Rectal smooth muscle tissue (tissue), 1 donor: Measurements from ENCODE around the gene JMJD6.
"Not testable (repeated sequence)": the region's sequence is repeated elsewhere in the genome, so short reads cannot be mapped to it uniquely, and the experiment has no call there.

ENCODE experiments used
- H3K27ac ChIP-seq: one replicate; pipeline ENCODE4 v1.7.0; 2013; ENCODE audit warnings: low read depth, low read length, inconsistent platforms
- H3K27me3 ChIP-seq: one replicate; pipeline ENCODE4 v1.7.0; 2013; ENCODE audit warnings: low read length; ENCODE audit not compliant: control insufficient read depth, insufficient read depth
- H3K36me3 ChIP-seq: one replicate; pipeline ENCODE4 v1.7.0; 2013; ENCODE audit warnings: low read length; ENCODE audit not compliant: control insufficient read depth, insufficient read depth
- H3K4me1 ChIP-seq: one replicate; pipeline ENCODE4 v1.7.0; 2013; ENCODE audit warnings: low read length; ENCODE audit not compliant: control insufficient read depth, insufficient read depth
- H3K4me3 ChIP-seq: one replicate; pipeline ENCODE4 v1.7.0; 2013; ENCODE audit warnings: low read length
- H3K9ac ChIP-seq: one replicate; pipeline ENCODE4 v1.7.0; 2013; ENCODE audit warnings: low read length

Gene JMJD6

DNA sequence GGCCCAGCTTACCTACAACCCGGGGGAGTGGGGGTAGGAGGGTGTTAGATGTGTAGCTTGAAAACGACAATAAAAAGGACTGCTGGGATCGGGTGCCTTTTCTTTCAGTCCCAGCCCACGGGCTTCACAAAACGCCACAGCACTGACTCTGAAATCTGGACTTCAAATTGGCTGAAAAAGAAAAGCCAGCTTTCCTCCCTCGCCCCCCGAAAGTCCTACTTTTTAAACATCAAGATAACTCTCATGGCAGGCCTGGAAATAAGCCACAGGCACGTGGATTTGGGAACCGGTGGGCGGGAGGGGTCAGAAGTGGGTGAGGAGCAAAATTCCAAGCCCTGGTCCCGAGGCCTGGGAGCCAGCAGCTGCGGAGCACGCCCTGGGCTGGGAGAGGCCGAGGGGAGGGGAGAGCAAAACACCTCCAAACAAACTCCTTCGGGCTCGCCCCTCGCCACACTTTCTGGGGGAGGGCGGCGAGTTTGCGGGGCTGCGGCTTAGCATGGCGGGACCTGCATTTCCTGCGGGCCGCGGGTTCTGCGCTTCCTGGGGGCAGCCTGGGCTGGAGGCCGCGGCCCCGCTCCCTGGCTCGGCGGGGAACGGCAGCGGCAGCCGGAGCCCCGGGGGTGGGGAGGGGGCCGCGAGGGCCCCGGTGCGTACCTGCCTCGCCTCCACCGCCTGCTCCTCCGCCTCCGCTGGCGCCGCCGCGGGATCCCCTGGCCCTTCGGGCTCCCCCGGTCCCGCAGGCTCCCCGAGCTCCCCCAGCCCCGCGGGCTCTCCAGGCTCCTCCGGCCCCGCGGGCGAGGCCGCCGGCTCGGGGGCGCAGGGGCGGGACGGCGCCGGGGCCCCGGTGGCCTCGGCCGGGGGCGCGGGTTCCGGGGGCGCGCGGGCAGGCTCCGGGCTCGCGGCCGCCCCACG, 16.2 kb downstream of the JMJD6 start:
- Histone ChIP-seq H3K9ac (peak overlapping the region; percentile 29), H3K4me3 (peak overlapping the region; percentile 64), H3K27ac (peak overlapping the region; percentile 97), H3K4me1 (peaks cover 40% of the 10 kb centered on the region)
- H3K36me3 ChIP-seq, H3K27me3 ChIP-seq: not testable (repeated sequence)

DNA sequence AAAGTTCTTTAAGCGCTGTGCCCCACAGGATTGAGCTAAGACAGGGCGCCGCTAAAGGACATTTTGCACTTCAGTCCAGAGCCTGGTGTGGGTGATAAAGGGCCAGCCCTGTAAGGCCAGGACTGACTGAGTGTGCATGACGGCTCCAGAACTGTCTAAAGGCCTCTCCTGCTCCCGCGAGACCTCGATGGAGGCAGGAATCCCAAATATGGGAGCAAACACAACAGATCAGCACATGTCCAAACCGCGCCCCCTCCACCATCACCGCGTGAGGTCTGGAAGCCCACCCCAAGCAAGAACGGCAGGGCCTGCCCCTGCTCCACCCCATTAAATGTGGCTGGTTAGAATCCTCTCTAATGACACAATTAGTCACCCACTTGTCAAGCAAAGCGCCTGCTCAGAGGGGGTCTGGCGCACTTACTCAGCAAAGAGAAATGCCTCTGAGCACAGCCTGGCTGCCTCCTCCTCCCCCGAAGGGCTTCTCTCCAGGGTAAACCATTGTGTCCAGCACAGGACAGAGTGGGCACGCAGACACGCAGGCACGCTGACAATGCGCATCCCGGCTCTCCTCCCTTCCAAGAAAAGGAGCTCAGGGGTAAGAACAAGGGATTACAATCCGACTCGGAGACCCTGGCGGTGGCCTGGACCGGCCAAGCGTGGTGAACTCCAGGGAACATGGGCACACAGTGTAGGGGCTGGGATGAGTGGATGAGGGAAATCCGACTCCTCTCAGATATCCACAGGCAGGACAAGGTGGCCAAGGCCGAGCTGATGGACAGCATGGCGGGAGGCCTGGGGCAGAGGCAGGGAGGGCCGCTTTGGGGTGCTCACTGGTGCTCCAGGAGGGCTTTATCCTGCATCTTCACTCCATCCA, 17.1 kb downstream of the JMJD6 start:
- H3K27me3 ChIP-seq = no peaks in the 10 kb centered on the region
- no peaks in the 10 kb centered on the region for H3K36me3 ChIP-seq
- peaks cover 44% of the 10 kb centered on the region for H3K4me1 ChIP-seq
- peak overlapping the region; percentile 29 for H3K9ac ChIP-seq
- H3K27ac ChIP-seq = peak overlapping the region; percentile 97
- H3K4me3 ChIP-seq = peak overlapping the region; percentile 64

DNA sequence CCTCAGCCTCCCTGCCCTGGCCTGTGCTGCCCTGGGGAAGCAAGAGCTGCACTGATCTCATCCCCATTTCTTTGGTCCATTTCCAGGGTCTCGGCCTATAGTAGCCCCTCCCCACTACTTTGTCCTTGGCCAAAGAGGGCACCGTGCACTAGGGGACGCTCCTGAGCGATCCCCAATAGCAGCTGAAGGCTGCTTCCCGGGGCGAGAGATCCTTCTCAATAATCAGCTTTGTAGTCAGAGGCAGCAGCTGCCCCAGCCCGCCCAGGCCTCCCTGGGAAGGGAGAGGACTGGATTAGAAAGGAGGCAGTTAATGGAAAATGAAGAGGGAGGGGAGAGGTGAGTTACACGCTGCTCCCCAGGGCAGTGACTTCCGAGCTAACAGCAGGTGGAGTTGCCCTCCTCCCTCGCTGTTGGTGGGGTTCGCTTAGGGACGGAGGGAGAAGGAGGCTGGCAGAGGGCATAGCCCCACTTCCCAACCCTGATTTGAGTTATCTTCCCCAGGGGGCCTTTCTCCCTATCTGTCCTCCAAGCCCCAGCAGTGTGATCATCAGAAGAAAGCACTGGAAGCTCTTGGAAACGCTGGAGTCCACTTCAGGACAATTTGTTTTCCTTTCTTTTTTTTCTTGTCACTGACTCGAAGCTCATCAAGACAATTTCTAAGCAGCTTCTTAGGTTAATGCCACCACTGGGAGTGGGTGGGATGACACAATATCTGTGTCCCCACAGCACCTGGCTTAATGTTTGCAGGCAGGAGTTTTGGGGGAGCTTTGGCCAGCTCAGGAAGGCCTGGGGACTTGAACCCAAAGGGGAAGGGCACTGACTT, 18.2 kb downstream of the JMJD6 start:
- no peaks in the 10 kb centered on the region for H3K27me3 ChIP-seq
- H3K9ac ChIP-seq = peak overlapping the region; percentile 3
- peak overlapping the region; percentile 97 for H3K27ac ChIP-seq
- no peaks in the 10 kb centered on the region for H3K36me3 ChIP-seq
- H3K4me1 ChIP-seq = peaks cover 44% of the 10 kb centered on the region
- peak overlapping the region; percentile 64 for H3K4me3 ChIP-seq

DNA sequence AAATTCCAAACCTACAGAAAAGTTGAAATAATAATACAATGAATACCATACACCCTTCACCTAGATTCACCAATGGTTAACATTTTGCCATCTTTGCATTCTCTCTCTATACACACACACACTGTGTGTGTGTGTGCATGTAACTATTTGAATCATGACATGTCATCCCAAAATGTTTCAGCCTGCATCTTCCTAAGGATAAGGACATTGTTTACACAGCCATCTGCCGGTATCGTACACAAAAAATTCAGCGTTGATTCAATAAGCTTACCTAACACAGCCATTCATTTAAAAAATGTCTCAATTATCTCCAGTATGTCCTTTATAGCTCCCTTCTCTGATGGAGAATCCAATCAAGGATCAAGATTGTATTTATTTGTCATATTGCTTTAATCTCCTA, 19.6 kb downstream of the JMJD6 start:
- H3K9ac ChIP-seq = no peak overlapping the region
- no peaks in the 10 kb centered on the region for H3K36me3 ChIP-seq
- no peak overlapping the region for H3K4me3 ChIP-seq
- peak overlapping the region; percentile 97 for H3K27ac ChIP-seq
- H3K4me1 ChIP-seq = peaks cover 47% of the 10 kb centered on the region
- H3K27me3 ChIP-seq = no peaks in the 10 kb centered on the region

DNA sequence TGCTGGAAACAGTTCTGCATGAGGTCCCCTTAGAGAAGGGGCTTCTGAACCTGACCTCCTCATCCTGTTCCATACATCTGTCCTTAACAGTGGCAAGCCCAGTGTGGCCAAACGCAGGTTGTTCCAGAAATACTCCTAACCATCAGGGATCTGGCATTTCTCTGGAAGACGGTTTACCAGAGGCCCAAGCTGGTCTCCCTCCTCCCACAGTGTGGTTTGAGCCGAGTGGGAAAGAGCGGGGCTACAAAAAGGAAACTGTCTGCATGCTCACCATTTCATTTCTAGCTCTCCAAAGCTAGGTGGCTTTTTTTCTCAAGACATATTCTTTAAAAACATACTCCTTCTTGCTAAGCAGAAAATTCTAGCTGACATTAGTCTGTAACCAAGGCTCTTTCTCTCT, 21.6 kb downstream of the JMJD6 start:
- Histone ChIP-seq H3K4me1 (peaks cover 60% of the 10 kb centered on the region), H3K27ac (peak overlapping the region; percentile 64), H3K4me3 (no peak overlapping the region), H3K27me3 (no peaks in the 10 kb centered on the region), H3K9ac (no peak overlapping the region), H3K36me3 (no peaks in the 10 kb centered on the region)

DNA sequence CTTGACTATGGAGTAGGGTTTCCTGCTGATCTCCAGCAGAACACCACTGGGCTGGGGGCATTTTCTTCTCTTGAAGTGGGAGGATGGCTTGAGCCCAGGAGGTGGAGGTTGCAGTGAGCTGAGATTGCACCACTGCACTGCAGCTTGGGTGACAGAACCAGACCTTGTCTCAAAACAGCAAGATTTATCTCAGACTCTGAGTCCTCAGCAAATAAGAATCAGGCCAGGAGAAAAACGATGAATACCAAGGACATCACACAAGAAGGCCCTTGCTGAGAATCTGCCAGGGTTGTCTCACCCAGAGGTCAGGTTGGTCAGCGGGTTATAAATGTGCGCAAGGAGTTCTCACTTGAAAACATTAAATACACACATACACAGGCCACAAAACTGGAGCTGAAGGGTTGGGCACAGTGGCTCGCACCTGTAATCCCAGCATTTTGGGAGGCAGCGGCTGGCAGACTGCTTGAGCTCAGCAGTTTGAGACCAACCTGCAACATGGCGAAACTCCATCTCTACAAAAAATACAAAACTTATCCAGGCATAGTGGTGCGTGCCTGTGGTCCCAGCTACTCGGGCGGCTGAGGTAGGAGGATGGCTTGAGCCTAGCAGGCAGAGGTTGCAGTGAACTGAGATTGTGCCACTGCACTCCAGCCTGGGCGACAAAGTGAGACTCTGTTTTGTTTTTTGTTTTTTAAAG, 23.3 kb downstream of the JMJD6 start:
- H3K27ac ChIP-seq = peak overlapping the region; percentile 40
- no peak overlapping the region for H3K9ac ChIP-seq
- no peaks in the 10 kb centered on the region for H3K36me3 ChIP-seq
- no peaks in the 10 kb centered on the region for H3K27me3 ChIP-seq
- peaks cover 64% of the 10 kb centered on the region for H3K4me1 ChIP-seq
- no peak overlapping the region for H3K4me3 ChIP-seq

DNA sequence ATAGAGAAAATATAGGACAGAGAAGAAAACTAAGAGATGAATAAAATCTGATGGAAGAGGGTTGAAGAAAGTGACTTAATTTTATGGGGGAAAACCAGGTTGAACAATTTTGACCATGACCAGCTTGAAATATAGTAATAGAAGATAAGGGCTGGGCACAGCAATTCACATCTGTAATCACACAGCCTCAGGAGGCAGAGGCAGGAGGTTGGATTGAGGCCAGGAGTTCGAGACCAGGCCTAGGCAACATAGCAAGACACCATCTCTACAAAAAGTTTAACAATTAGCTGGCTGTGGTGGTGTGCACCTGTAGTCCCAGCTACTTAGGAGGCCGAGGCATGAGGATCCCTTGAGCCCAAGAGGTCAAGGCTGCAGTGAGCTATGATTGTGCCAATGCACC, 24.3 kb downstream of the JMJD6 start:
- H3K27ac ChIP-seq = peak overlapping the region; percentile 98
- no peak overlapping the region for H3K4me3 ChIP-seq
- peaks cover 64% of the 10 kb centered on the region for H3K4me1 ChIP-seq
- no peaks in the 10 kb centered on the region for H3K36me3 ChIP-seq
- H3K27me3 ChIP-seq = no peaks in the 10 kb centered on the region
- H3K9ac ChIP-seq = no peak overlapping the region

DNA sequence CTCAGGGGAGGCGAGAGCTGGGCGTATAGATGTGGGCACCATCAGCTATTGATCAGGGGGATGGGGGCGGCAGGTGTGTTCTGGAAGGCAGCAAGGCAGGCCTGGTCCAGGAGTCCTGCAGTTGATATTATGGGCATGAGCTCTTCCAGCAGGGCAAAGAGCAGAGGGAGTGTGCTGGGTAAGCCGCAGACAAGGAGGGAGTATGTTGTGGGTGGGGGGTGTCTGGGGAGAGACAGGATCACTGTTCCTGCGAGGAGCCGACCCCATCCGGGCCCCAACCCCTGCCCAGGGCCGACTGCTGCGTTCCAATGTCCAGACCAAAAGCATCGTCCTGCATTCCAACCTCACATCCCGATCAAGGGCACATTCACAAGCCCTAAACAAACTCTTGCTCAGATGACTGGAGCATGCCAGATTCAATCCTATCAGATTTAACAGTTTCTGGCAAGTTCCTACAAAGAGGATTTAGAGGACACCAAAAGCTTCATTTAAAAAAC, 24.9 kb downstream of the JMJD6 start:
- Histone ChIP-seq H3K4me1 (peaks cover 64% of the 10 kb centered on the region), H3K9ac (no peak overlapping the region), H3K4me3 (peak overlapping the region; percentile 49)

DNA sequence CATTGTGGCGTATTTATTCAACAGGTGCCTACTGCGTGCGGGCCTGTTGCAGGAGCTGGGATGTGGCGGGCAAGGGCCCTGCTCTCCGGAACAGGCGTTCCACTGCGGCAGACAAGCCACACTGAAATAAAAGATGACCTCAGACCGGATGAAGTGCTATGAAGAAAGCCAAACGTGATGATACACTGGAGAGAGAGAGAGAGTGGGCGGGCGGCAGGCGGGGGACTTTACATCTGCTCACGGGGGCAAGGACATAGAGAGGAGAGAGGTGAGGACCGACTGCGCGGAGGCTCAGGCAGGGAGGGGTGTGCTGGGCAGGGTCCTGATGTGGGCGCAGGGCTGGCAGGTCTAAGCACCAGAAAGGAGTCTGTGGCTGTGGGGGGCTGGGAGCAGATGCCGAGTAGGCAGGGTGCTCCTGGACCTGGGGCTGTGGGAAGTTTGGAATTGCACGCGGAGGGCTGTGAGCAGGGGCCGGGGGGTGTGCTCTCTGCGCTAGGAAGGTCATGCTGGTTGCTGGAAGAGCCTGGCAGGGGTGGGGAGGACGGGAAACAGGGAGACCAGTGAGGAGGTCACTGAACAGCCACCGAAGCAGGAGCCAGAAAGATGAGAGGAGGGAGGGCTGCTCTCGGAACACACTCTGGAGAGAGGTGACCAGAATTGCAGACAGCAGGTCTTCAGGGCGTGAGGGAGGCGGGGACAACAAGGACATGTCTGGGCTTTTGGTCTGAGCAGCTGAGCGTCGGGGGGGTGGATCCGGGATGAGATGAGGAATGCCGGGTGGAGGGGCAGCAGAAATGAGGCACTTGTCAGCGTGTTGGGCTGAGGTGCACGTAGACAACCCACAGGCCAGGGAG, 25.6 kb downstream of the JMJD6 start:
- Histone ChIP-seq H3K27me3 (no peaks in the 10 kb centered on the region), H3K36me3 (no peaks in the 10 kb centered on the region), H3K4me1 (peaks cover 63% of the 10 kb centered on the region), H3K27ac (peak overlapping the region; percentile 98), H3K9ac (peak overlapping the region; percentile 68), H3K4me3 (peak overlapping the region; percentile 58)

More for the DNA sequence above, 24.9 kb downstream of the JMJD6 start:
- no peaks in the 10 kb centered on the region for H3K36me3 ChIP-seq
- H3K27ac ChIP-seq = peak overlapping the region; percentile 98
- no peaks in the 10 kb centered on the region for H3K27me3 ChIP-seq

DNA sequence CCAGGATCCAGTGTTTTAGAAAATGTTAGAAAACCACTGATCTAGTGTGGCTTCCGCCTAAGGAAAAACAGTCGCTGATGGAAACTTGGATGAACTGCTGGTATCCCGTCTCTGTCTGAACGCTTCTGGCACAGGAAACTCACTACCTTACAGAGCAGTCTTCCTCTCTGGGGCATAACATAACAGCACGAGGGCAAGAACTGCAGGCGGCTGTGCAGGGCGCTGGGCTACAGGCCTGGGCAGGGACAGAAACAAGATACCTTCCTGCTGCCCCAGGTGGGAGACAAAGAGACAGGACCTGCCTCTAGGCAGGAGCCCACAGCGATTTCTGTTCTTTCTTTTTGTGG, 26.2 kb downstream of the JMJD6 start:
- Histone ChIP-seq H3K27ac (peak overlapping the region; percentile 98), H3K9ac (no peak overlapping the region), H3K4me1 (peaks cover 62% of the 10 kb centered on the region), H3K36me3 (no peaks in the 10 kb centered on the region), H3K4me3 (peak overlapping the region; percentile 58), H3K27me3 (no peaks in the 10 kb centered on the region)

DNA sequence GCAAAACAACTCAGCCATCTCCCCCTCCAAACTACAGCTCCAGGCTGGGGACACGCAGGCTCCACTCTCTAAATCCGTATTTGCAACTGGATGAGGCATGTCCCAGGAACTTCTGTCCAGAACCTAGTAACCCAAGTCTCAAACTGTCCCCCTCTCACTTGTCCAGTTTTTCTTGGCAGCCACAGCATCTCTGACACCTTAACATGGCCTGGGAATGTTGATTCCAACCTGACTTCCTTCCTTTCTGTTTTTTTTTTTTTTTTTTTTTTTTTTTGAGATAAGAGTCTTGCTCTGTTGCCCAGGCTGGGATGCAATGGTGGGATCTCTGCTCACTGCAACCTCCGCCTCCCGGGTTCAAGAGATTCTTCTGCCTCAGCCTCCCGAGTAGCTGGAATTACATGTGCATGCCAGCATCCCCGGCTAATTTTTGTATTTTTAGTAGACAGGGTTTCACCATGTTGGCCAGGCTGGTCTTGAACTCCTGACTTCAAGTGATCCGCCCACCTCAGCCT, 27.9 kb downstream of the JMJD6 start:
- not testable (repeated sequence) for H3K27me3 ChIP-seq, H3K4me3 ChIP-seq, H3K9ac ChIP-seq, H3K36me3 ChIP-seq
- peak overlapping the region; percentile 98 for H3K27ac ChIP-seq
- H3K4me1 ChIP-seq = peaks cover 59% of the 10 kb centered on the region
